Measurements from ENCODE around the gene CD1B.

- TF ChIP-seq CTCF (IDR thresholded peaks at IDR 0.05), result no peak
- TF ChIP-seq POLR2A (IDR thresholded peaks at IDR 0.05), result no peak
These were observed 783 bp downstream of the CD1B start for GRCh38 chr1:158330391-158331105.
